ENCODE measurements around the gene ARAF.

The ARAF gene

DNA sequence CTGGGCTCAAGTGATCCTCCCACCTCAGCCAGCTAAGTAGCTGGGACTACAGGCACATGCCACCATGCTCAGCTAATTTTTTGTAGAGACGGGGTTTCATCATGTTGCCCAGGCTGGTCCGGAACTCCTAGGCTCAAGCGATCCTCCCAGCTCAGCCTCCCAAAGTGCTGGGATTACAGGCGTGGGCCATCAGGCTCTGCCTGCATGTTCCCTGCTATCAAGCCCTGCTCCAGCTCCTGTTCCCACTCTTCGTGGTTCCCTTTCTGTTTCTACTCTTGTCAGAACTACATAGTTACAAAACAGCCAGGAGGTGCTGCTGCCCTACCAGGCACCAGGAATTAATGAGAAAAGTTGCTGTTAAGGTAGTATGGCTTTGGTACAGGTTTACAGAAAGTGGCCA is 30.0 kb downstream of the ARAF start:
- TF ChIP-seq CREB5 (CRISPR knock-in tag; IDR thresholded peaks at IDR 0.05; ENCODE audit: low read depth) (no peak), SNAI2 (CRISPR knock-in tag; IDR thresholded peaks at IDR 0.05) (no peak), BACH2 (CRISPR knock-in tag; IDR thresholded peaks at IDR 0.05; ENCODE audit: borderline replicate concordance) (no peak), ZNF70 (CRISPR knock-in tag; IDR thresholded peaks at IDR 0.05) (no peak)
- ATAC-seq = no peak

- TF ChIP-seq BACH2 (CRISPR knock-in tag; IDR thresholded peaks at IDR 0.05; ENCODE audit: borderline replicate concordance) = no peak
- TF ChIP-seq, protein P1, sequence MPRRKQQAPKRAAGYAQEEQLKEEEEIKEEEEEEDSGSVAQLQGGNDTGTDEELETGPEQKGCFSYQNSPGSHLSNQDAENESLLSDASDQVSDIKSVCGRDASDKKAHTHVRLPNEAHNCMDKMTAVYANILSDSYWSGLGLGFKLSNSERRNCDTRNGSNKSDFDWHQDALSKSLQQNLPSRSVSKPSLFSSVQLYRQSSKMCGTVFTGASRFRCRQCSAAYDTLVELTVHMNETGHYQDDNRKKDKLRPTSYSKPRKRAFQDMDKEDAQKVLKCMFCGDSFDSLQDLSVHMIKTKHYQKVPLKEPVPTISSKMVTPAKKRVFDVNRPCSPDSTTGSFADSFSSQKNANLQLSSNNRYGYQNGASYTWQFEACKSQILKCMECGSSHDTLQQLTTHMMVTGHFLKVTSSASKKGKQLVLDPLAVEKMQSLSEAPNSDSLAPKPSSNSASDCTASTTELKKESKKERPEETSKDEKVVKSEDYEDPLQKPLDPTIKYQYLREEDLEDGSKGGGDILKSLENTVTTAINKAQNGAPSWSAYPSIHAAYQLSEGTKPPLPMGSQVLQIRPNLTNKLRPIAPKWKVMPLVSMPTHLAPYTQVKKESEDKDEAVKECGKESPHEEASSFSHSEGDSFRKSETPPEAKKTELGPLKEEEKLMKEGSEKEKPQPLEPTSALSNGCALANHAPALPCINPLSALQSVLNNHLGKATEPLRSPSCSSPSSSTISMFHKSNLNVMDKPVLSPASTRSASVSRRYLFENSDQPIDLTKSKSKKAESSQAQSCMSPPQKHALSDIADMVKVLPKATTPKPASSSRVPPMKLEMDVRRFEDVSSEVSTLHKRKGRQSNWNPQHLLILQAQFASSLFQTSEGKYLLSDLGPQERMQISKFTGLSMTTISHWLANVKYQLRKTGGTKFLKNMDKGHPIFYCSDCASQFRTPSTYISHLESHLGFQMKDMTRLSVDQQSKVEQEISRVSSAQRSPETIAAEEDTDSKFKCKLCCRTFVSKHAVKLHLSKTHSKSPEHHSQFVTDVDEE (CRISPR knock-in tag; IDR thresholded peaks at IDR 0.05) = no peak
- no peak for TF ChIP-seq PPARA (CRISPR knock-in tag; IDR thresholded peaks at IDR 0.05; ENCODE audit: borderline replicate concordance)
- TF ChIP-seq ESRRG (CRISPR knock-in tag; IDR thresholded peaks at IDR 0.05) = no peak
- ATAC-seq = no peak
Observed at GRCh38 chrX:47593522-47593921, 32.5 kb downstream of the ARAF start.

DNA sequence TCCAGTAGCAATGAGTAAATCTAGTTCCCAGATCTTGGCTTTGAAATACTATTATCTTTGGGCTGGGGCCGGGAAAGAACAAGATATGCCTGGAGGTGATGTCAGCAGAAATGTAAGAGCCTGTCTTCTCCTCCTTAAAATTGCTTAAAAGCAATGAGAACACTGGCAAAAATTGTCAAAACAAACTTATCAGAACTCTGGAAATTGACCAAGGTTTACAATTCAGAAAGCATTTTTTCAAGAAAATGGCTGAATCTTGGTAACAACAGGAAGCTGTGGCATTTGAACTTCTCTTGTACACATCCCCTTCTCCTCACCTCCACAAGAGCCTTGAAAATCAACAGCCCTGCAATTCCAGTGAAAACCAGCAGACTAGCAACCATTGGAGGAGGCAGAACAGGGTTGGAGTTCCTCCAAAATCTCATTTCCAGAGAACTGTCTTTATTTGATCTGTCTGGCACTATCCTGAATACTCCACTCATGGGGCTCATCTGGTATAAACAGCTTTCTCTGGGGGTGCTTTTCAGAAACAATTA is 34.8 kb downstream of the ARAF start:
- TF ChIP-seq, protein P1 (CRISPR knock-in tag; IDR thresholded peaks at IDR 0.05) = no peak
- TF ChIP-seq RARB (CRISPR knock-in tag; IDR thresholded peaks at IDR 0.05) (no peak), OSR1 (CRISPR knock-in tag; IDR thresholded peaks at IDR 0.05) (no peak)
- no peak for ATAC-seq

- no peak for ATAC-seq
- TF ChIP-seq ZNF565 (CRISPR knock-in tag; conservative IDR thresholded peaks at IDR 0.05; ENCODE audit: low read depth) (no peak), PATZ1 (CRISPR knock-in tag; IDR thresholded peaks at IDR 0.05; ENCODE audit: borderline replicate concordance) (no peak), ZFP3 (CRISPR knock-in tag; IDR thresholded peaks at IDR 0.05) (no peak), CSRNP3 (CRISPR knock-in tag; IDR thresholded peaks at IDR 0.05) (no peak), CSDC2 (CRISPR knock-in tag; IDR thresholded peaks at IDR 0.05) (no peak), CREB5 (CRISPR knock-in tag; IDR thresholded peaks at IDR 0.05; ENCODE audit: low read depth) (no peak), TCF4 (CRISPR knock-in tag; IDR thresholded peaks at IDR 0.05; ENCODE audit: borderline replicate concordance) (no peak), ZNF8 (CRISPR knock-in tag; IDR thresholded peaks at IDR 0.05) (no peak), ZNF70 (CRISPR knock-in tag; IDR thresholded peaks at IDR 0.05) (no peak), ZC3H10 (CRISPR knock-in tag; IDR thresholded peaks at IDR 0.05) (no peak), BACH2 (CRISPR knock-in tag; IDR thresholded peaks at IDR 0.05; ENCODE audit: borderline replicate concordance) (no peak), SNAI2 (CRISPR knock-in tag; IDR thresholded peaks at IDR 0.05) (no peak), TOX (CRISPR knock-in tag; IDR thresholded peaks at IDR 0.05; ENCODE audit: borderline replicate concordance) (no peak)
- TF ChIP-seq, protein P2, sequence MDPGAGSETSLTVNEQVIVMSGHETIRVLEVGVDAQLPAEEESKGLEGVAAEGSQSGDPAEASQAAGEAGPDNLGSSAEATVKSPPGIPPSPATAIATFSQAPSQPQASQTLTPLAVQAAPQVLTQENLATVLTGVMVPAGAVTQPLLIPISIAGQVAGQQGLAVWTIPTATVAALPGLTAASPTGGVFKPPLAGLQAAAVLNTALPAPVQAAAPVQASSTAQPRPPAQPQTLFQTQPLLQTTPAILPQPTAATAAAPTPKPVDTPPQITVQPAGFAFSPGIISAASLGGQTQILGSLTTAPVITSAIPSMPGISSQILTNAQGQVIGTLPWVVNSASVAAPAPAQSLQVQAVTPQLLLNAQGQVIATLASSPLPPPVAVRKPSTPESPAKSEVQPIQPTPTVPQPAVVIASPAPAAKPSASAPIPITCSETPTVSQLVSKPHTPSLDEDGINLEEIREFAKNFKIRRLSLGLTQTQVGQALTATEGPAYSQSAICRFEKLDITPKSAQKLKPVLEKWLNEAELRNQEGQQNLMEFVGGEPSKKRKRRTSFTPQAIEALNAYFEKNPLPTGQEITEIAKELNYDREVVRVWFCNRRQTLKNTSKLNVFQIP (CRISPR knock-in tag; IDR thresholded peaks at IDR 0.05; ENCODE audit: borderline replicate concordance, low read depth) = no peak
- TF ChIP-seq, protein P1 (CRISPR knock-in tag; IDR thresholded peaks at IDR 0.05) = no peak
Observed at GRCh38 chrX:47596256-47596655, 35.3 kb downstream of the ARAF start.

All from SK-N-SH treated with all-trans-retinoic acid at 6 μM for 48 hours (cell line).